Tibial nerve (tissue), 4 donors: Measurements from ENCODE around the gene SPACA4. TPM values are rescaled to one million over a fixed set of nuclear protein-coding genes. Genes with fewer than 3 reads are reported as not detected.
A peak's percentile ranks its signal among the peaks of the same experiment; 100 is the strongest.

Source experiments
- DNase-seq, 2 donors: peaks; one replicate each; pipeline ENCODE4 v3.0.0-alpha.2; 2019; ENCODE audit warnings: low spot score in 2 of 2
- H3K27ac ChIP-seq, 4 donors: fragments of 200-600 bp; sonication (generic) in 3 of 4; one replicate each; pipeline ENCODE4 v1.5.1; 2017 to 2019; ENCODE audit warnings: mild to moderate bottlenecking in 1 of 4
- H3K27me3 ChIP-seq, 2 donors: fragments of 200-600 bp; sonication (generic) in 1 of 2; one replicate each; pipeline versions ENCODE4 v1.5.1 to v1.6.0; 2017 to 2019
- H3K36me3 ChIP-seq, 3 donors: fragments of 200-600 bp; sonication (generic); one replicate each; pipeline ENCODE4 v1.5.1; 2018 to 2019
- H3K4me1 ChIP-seq, 4 donors: fragments of 200-600 bp; sonication (generic) in 3 of 4; one replicate each; pipeline ENCODE4 v1.5.1; 2017 to 2019
- H3K4me3 ChIP-seq, 4 donors: fragments of 200-600 bp; sonication (generic) in 3 of 4; one replicate each; pipeline ENCODE4 v1.5.1; 2017 to 2019; ENCODE audit warnings: mild to moderate bottlenecking in 1 of 4, moderate library complexity in 1 of 4
- H3K9me3 ChIP-seq, 4 donors: fragments of 200-600 bp; sonication (generic) in 3 of 4; one replicate each; pipeline ENCODE4 v1.5.1; 2017 to 2019
- CTCF ChIP-seq, 5 experiments: fragments of 200-600 bp in 3 of 5; fragments of 450-650 bp in 2 of 5; sonication (generic) in 3 of 5; IDR thresholded peaks; one replicate each; pipeline ENCODE4 v1.5.1; 2016 to 2019; ENCODE audit warnings: antibody characterized with exemption in 5 of 5, mild to moderate bottlenecking in 3 of 5, moderate library complexity in 2 of 5
- EP300 ChIP-seq, 2 donors: sonication (generic); formaldehyde crosslinking; IDR thresholded peaks; one replicate each; pipeline ENCODE4 v1.6.1; 2017; ENCODE audit warnings: antibody characterized with exemption in 2 of 2, mild to moderate bottlenecking in 1 of 2
- POLR2A ChIP-seq, 2 donors: fragments of 450-650 bp; IDR thresholded peaks; one replicate each; pipeline ENCODE4 v1.6.1; 2017; ENCODE audit warnings: antibody characterized with exemption in 2 of 2, mild to moderate bottlenecking in 2 of 2, moderate library complexity in 2 of 2
- WGBS, 2 donors: methylation state at CpG; one replicate each; pipeline ENCODE4 v1.1.5; 2018; 5-methylcytosine and 5-hydroxymethylcytosine counted together
- total RNA-seq, 4 donors: library from RNA; depleted of rRNA; stranded (reverse); fragments of >200 nt; gene quantifications; one replicate each; pipeline ENCODE4 v1.1.0, GENCODE V29; 2016

The SPACA4 gene
- total RNA-seq, 4 donors from 2014 or later: not detected

- H3K4me3 ChIP-seq: peak overlapping the region; percentile 56 to 95 (median 89)
- no peaks in the 10 kb centered on the region for H3K27me3 ChIP-seq
- no peak for DNase-seq
- no peak for TF ChIP-seq CTCF (IDR thresholded peaks at IDR 0.05)
- WGBS, 2 donors: 20 to 29% methylated on average over 5 to 6 of the region's 6 CpGs
- no peaks in the 10 kb centered on the region for H3K9me3 ChIP-seq
- peaks cover 0 to 35% (median 13%) of the 10 kb centered on the region in 3 donors for H3K36me3 ChIP-seq
- peak overlapping the region; percentile 80 to 96 (median 92) for H3K27ac ChIP-seq
- H3K4me1 ChIP-seq: peaks cover 0 to 79% (median 38%) of the 10 kb centered on the region in 4 donors
Measured at GRCh38 chr19:48619692-48620585, 13.4 kb downstream of the SPACA4 start.

GRCh38 chr19:48623556-48624066, 17.1 kb downstream of the SPACA4 start:
- WGBS, 2 donors: 14 to 18% methylated on average over 8 of the region's 8 CpGs
- Histone ChIP-seq H3K4me1 (peaks cover 0 to 59% (median 24%) of the 10 kb centered on the region in 4 donors), H3K27ac (peak overlapping the region; percentile 68 to 94 (median 90)), H3K27me3 (no peaks in the 10 kb centered on the region), H3K4me3 (peak overlapping the region; percentile 40 to 58 (median 48)), H3K36me3 (peaks cover 0 to 39% (median 0%) of the 10 kb centered on the region in 3 donors), H3K9me3 (no peaks in the 10 kb centered on the region)
- DNase-seq: no peak
- TF ChIP-seq EP300 (IDR thresholded peaks at IDR 0.05) (no peak), POLR2A (IDR thresholded peaks at IDR 0.05) (no peak), CTCF (IDR thresholded peaks at IDR 0.05) (no peak)

- Histone ChIP-seq H3K27ac (peak overlapping the region; percentile 68 to 94 (median 90)), H3K36me3 (peaks cover 0 to 44% (median 0%) of the 10 kb centered on the region in 3 donors), H3K4me1 (peaks cover 0 to 65% (median 24%) of the 10 kb centered on the region in 4 donors), H3K27me3 (no peaks in the 10 kb centered on the region), H3K9me3 (no peaks in the 10 kb centered on the region), H3K4me3 (peak overlapping the region; percentile 40 to 58 (median 48))
- peak; percentile 92 to 97 for DNase-seq
- TF ChIP-seq POLR2A (IDR thresholded peaks at IDR 0.05) (peak in 1 of 2 donors; percentile 43), EP300 (IDR thresholded peaks at IDR 0.05) (peak; percentile 67 to 68), CTCF (IDR thresholded peaks at IDR 0.05) (peak in 1 of 5 experiments; percentile 28)
- WGBS, 2 donors: 1 to 2% methylated on average over 39 to 40 of the region's 40 CpGs
Measured at GRCh38 chr19:48624067-48624594, 17.6 kb downstream of the SPACA4 start.

GRCh38 chr19:48624791-48625723, 18.5 kb downstream of the SPACA4 start:
- Histone ChIP-seq H3K27me3 (no peaks in the 10 kb centered on the region), H3K36me3 (peaks cover 0 to 54% (median 0%) of the 10 kb centered on the region in 3 donors), H3K27ac (peak overlapping the region; percentile 68 to 94 (median 90)), H3K9me3 (no peaks in the 10 kb centered on the region), H3K4me1 (peaks cover 0 to 67% (median 21%) of the 10 kb centered on the region in 4 donors), H3K4me3 (peak overlapping the region; percentile 40 to 58 (median 48))
- TF ChIP-seq POLR2A (IDR thresholded peaks at IDR 0.05) (no peak), CTCF (IDR thresholded peaks at IDR 0.05) (no peak), EP300 (IDR thresholded peaks at IDR 0.05) (no peak)
- WGBS, 2 donors: 56 to 58% methylated on average over 24 of the region's 24 CpGs
- no peak for DNase-seq
